GM23248 (cell line): ENCODE results near the gene BLOC1S6.

Experiments
- EZH2 ChIP-seq: fragments of 200-600 bp; sonication (generic); IDR thresholded peaks from 2 replicates; pipeline ENCODE4 v1.6.1; 2018; ENCODE audit warnings: antibody characterized with exemption, mild to moderate bottlenecking; ENCODE audit not compliant: insufficient read depth, poor library complexity, severe bottlenecking
- EZH2phosphoT487 ChIP-seq: fragments of 200-600 bp; sonication (generic); IDR thresholded peaks from 2 replicates; pipeline ENCODE4 v1.6.1; 2018; ENCODE audit warnings: antibody characterized with exemption, moderate library complexity, mild to moderate bottlenecking, low read depth; ENCODE audit not compliant: insufficient read depth

DNA sequence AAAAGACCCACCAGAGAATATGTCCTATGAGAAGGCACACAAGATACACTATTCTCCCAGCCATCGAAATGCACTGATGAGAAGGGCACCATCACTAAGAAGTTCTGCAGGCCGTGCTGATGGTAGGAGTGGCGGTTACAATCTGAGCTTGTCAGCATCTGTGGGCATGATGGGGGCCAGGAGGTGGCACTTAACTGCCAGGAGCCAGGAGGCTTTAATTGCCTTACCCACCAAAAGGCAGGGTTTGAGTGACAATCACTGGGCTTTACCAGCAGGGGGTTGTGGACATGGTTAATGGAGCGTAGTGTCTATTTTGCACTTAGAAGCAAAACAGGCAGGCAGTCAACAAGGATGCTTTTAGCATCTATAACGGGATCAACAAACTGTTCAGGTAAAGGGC, 31.6 kb downstream of the BLOC1S6 start:
- TF ChIP-seq EZH2, result no peak
- TF ChIP-seq EZH2phosphoT487, result no peak
